Mesenchymal stem cell (in vitro differentiated cells and primary cell): Measurements from ENCODE around the gene HOMER1.

Experiments used
- DNase-seq: peaks from one replicate; pipeline ENCODE4 v3.0.0-alpha.2; 2013
- H2AFZ ChIP-seq: one replicate; pipeline ENCODE4 v1.6.1; 2013; ENCODE audit warnings: low read depth, mild to moderate bottlenecking, control low read depth, inconsistent platforms, low read length, moderate library complexity
- H2AK5ac ChIP-seq: 2 replicates; pipeline ENCODE4 v1.6.1; 2013; ENCODE audit warnings: low read length, moderate library complexity, mild to moderate bottlenecking, inconsistent platforms; ENCODE audit not compliant: severe bottlenecking
- H2BK120ac ChIP-seq: one replicate; pipeline ENCODE4 v1.6.1; 2013; ENCODE audit warnings: low read depth, mild to moderate bottlenecking, inconsistent platforms, low read length, moderate library complexity
- H2BK12ac ChIP-seq, 2 experiments: one replicate each; pipeline ENCODE4 v1.6.1; 2013; ENCODE audit warnings: inconsistent platforms in 2 of 2, low read length in 2 of 2, mild to moderate bottlenecking in 2 of 2, moderate library complexity in 2 of 2, control low read depth in 1 of 2
- H2BK15ac ChIP-seq: one replicate; pipeline ENCODE4 v1.6.1; 2013; ENCODE audit warnings: mild to moderate bottlenecking, low read depth, inconsistent platforms; ENCODE audit not compliant: poor library complexity, severe bottlenecking
- H2BK5ac ChIP-seq: 2 replicates; pipeline ENCODE4 v1.6.1; 2013; ENCODE audit warnings: low read depth, mild to moderate bottlenecking, low read length, control low read depth, inconsistent platforms; ENCODE audit not compliant: poor library complexity, severe bottlenecking
- H3K14ac ChIP-seq, 2 experiments: one replicate each; pipeline ENCODE4 v1.6.1; 2013; ENCODE audit warnings: inconsistent platforms in 2 of 2, low read length in 2 of 2, control low read depth in 1 of 2, mild to moderate bottlenecking in 1 of 2, moderate library complexity in 1 of 2
- H3K18ac ChIP-seq, 2 experiments: one replicate each; pipeline ENCODE4 v1.6.1; 2013; ENCODE audit warnings: inconsistent platforms in 2 of 2, low read length in 2 of 2, control low read depth in 1 of 2, low read depth in 1 of 2, mild to moderate bottlenecking in 1 of 2
- H3K23ac ChIP-seq, 2 experiments: one replicate each; pipeline ENCODE4 v1.6.1; 2013; ENCODE audit warnings: inconsistent platforms in 2 of 2, low read length in 2 of 2, mild to moderate bottlenecking in 2 of 2, moderate library complexity in 2 of 2, control low read depth in 1 of 2
- H3K27ac ChIP-seq: 2 replicates; pipeline ENCODE4 v1.5.1; 2013; ENCODE audit warnings: mild to moderate bottlenecking, moderate library complexity, low read length, control low read depth, inconsistent platforms; ENCODE audit not compliant: poor library complexity, severe bottlenecking
- H3K27me3 ChIP-seq, 2 experiments: 2 replicates each; pipeline versions ENCODE4 v1.6.1 to v1.7.0; 2013; ENCODE audit warnings: low read length in 2 of 2, mild to moderate bottlenecking in 2 of 2, moderate library complexity in 2 of 2, control low read depth in 1 of 2, inconsistent platforms in 1 of 2; ENCODE audit not compliant: control insufficient read depth in 1 of 2, insufficient read depth in 1 of 2
- H3K36me3 ChIP-seq, 2 experiments: 2 replicates each; pipeline versions ENCODE4 v1.6.1 to v1.7.0; 2013; ENCODE audit warnings: low read length in 2 of 2, control low read depth in 1 of 2, inconsistent platforms in 1 of 2, low read depth in 1 of 2, mild to moderate bottlenecking in 1 of 2; ENCODE audit not compliant: insufficient read depth in 2 of 2, control insufficient read depth in 1 of 2
- H3K4ac ChIP-seq, 2 experiments: one replicate each; pipeline ENCODE4 v1.6.1; 2013; ENCODE audit warnings: inconsistent platforms in 2 of 2, low read length in 2 of 2, mild to moderate bottlenecking in 2 of 2, moderate library complexity in 2 of 2, control low read depth in 1 of 2, low read depth in 1 of 2
- H3K4me1 ChIP-seq: 2 replicates; pipeline ENCODE4 v1.6.1; 2013; ENCODE audit warnings: low read depth, low read length, control low read depth; ENCODE audit not compliant: control insufficient read depth, insufficient read depth
- H3K4me2 ChIP-seq: 2 replicates; pipeline ENCODE4 v1.6.1; 2013; ENCODE audit warnings: low read length, mild to moderate bottlenecking, inconsistent platforms; ENCODE audit not compliant: poor library complexity, severe bottlenecking
- H3K4me3 ChIP-seq, 2 experiments: 2 replicates each; pipeline versions ENCODE4 v1.5.1 to v1.7.0; 2013; ENCODE audit warnings: low read length in 2 of 2, mild to moderate bottlenecking in 2 of 2, control low read depth in 1 of 2, low read depth in 1 of 2; ENCODE audit not compliant: insufficient read depth in 1 of 2
- H3K79me1 ChIP-seq: replicated peaks from 2 replicates; pipeline ENCODE4 v1.6.1; 2013; ENCODE audit warnings: mild to moderate bottlenecking, control low read depth, low read length, inconsistent platforms; ENCODE audit not compliant: poor library complexity, severe bottlenecking
- H3K9ac ChIP-seq: 2 replicates; pipeline ENCODE4 v1.7.0; 2013; ENCODE audit warnings: mild to moderate bottlenecking, low read length, moderate library complexity
- H3K9me3 ChIP-seq: 2 replicates; pipeline ENCODE4 v1.7.0; 2013; ENCODE audit warnings: mild to moderate bottlenecking, low read length; ENCODE audit not compliant: control insufficient read depth
- H4K8ac ChIP-seq: one replicate; pipeline ENCODE4 v1.6.1; 2013; ENCODE audit warnings: inconsistent platforms, mild to moderate bottlenecking, low read length, moderate library complexity
- H4K91ac ChIP-seq: one replicate; pipeline ENCODE4 v1.6.1; 2013; ENCODE audit warnings: mild to moderate bottlenecking, low read length, inconsistent platforms
- WGBS: methylation state at CpG from one replicate; pipeline ENCODE4 v1.1.7; 2013; ENCODE audit warnings: mixed read lengths; 5-methylcytosine and 5-hydroxymethylcytosine counted together

Gene HOMER1

GRCh38 chr5:79484731-79485130, 29.2 kb downstream of the HOMER1 start:
- H3K4me3 ChIP-seq = no peak overlapping the region
- H3K4me2 ChIP-seq = no peak overlapping the region
- WGBS = 71% methylated on average over 1 of the region's 1 CpG
- no peaks in the 10 kb centered on the region for H3K9me3 ChIP-seq
- DNase-seq = no peak
- no peaks in the 10 kb centered on the region for H3K27me3 ChIP-seq
- no peak overlapping the region for H2BK15ac ChIP-seq
- no peak overlapping the region for H2AFZ ChIP-seq
- peaks cover 13% of the 10 kb centered on the region for H3K79me1 ChIP-seq
- H4K91ac ChIP-seq = no peak overlapping the region
- no peak overlapping the region for H3K18ac ChIP-seq
- no peak overlapping the region for H3K14ac ChIP-seq
- H3K36me3 ChIP-seq = no peaks in the 10 kb centered on the region
- H3K27ac ChIP-seq = no peak overlapping the region
- H2BK120ac ChIP-seq = no peak overlapping the region
- no peaks in the 10 kb centered on the region for H3K4me1 ChIP-seq
- no peak overlapping the region for H2BK5ac ChIP-seq
- H4K8ac ChIP-seq = no peak overlapping the region
- H3K23ac ChIP-seq = no peak overlapping the region
- no peak overlapping the region for H3K4ac ChIP-seq
- H2BK12ac ChIP-seq = no peak overlapping the region
- no peak overlapping the region for H2AK5ac ChIP-seq
- no peak overlapping the region for H3K9ac ChIP-seq

DNA sequence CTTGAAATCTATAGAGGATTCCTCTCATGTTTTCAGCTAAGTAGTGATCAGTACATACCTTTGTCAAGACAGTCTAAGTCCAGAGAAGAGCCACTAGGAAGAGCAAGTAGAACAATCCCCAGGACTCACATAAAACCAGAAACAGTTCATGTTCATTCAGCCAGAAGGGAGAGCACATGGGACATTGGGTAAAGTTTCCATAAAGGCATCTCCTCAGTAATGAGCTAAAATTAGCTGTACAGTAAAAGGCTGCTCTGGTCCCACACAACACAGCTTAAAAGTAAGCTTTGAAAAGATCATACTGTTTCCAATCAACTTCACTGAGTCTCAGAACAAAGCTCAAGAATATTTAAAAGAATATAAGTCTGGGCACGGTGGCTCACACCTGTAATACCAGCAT, 32.4 kb downstream of the HOMER1 start:
- no peak overlapping the region for H3K18ac ChIP-seq
- no peak overlapping the region for H4K91ac ChIP-seq
- H3K4me2 ChIP-seq = no peak overlapping the region
- H3K36me3 ChIP-seq = no peaks in the 10 kb centered on the region
- no peak overlapping the region for H2BK12ac ChIP-seq
- no peak for DNase-seq
- H2BK15ac ChIP-seq = no peak overlapping the region
- no peak overlapping the region for H3K4ac ChIP-seq
- H2BK5ac ChIP-seq = no peak overlapping the region
- no peak overlapping the region for H2BK120ac ChIP-seq
- no peak overlapping the region for H3K9ac ChIP-seq
- H3K14ac ChIP-seq = no peak overlapping the region
- H2AK5ac ChIP-seq = no peak overlapping the region
- no peaks in the 10 kb centered on the region for H3K27me3 ChIP-seq
- H4K8ac ChIP-seq = no peak overlapping the region
- no peak overlapping the region for H3K27ac ChIP-seq
- no CpG with 5 or more reads among the region's 1 CpG for WGBS
- H3K9me3 ChIP-seq = no peaks in the 10 kb centered on the region
- no peaks in the 10 kb centered on the region for H3K4me1 ChIP-seq
- H3K23ac ChIP-seq = no peak overlapping the region
- H3K4me3 ChIP-seq = no peak overlapping the region
- H2AFZ ChIP-seq = no peak overlapping the region
- H3K79me1 ChIP-seq = peaks cover 16% of the 10 kb centered on the region

DNA sequence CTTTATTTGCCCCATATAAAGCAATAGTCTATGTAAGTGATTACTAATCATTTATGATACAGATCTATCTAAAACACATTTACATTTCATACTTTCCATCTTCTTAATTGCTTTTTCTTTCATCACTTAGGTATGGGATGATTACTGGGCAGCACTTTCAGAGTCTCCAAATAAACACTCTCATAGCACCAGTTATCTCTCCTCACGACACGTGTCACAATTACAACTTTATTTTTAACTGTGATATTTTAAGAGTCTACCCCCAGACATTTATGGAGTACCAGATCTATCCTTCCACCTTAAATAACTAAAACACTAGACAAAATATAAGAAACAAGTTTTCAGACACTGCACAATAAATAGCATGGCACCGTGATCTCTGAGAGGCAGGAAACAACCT, 32.9 kb downstream of the HOMER1 start:
- H3K4ac ChIP-seq = no peak overlapping the region
- no peak overlapping the region for H3K4me2 ChIP-seq
- H3K27me3 ChIP-seq = no peaks in the 10 kb centered on the region
- no peak overlapping the region for H2BK15ac ChIP-seq
- no peak overlapping the region for H3K4me3 ChIP-seq
- H2BK5ac ChIP-seq = no peak overlapping the region
- no peak overlapping the region for H2AK5ac ChIP-seq
- H2BK12ac ChIP-seq = no peak overlapping the region
- no peak overlapping the region for H3K27ac ChIP-seq
- no peaks in the 10 kb centered on the region for H3K9me3 ChIP-seq
- H3K18ac ChIP-seq = no peak overlapping the region
- no peak for DNase-seq
- H3K4me1 ChIP-seq = no peaks in the 10 kb centered on the region
- WGBS = 87% methylated on average over 3 of the region's 3 CpGs
- H2AFZ ChIP-seq = no peak overlapping the region
- H3K14ac ChIP-seq = no peak overlapping the region
- H3K36me3 ChIP-seq = no peaks in the 10 kb centered on the region
- H3K23ac ChIP-seq = no peak overlapping the region
- peaks cover 21% of the 10 kb centered on the region for H3K79me1 ChIP-seq
- no peak overlapping the region for H2BK120ac ChIP-seq
- H3K9ac ChIP-seq = no peak overlapping the region
- H4K8ac ChIP-seq = no peak overlapping the region
- H4K91ac ChIP-seq = no peak overlapping the region

GRCh38 chr5:79475152-79475466, 38.8 kb downstream of the HOMER1 start:
- no peak overlapping the region for H2BK120ac ChIP-seq
- no peak overlapping the region for H3K4ac ChIP-seq
- DNase-seq = no peak
- no peak overlapping the region for H3K27ac ChIP-seq
- peaks cover 21% of the 10 kb centered on the region for H3K79me1 ChIP-seq
- H2BK15ac ChIP-seq = no peak overlapping the region
- H3K27me3 ChIP-seq = no peaks in the 10 kb centered on the region
- H4K91ac ChIP-seq = no peak overlapping the region
- no peak overlapping the region for H3K18ac ChIP-seq
- H3K9ac ChIP-seq = no peak overlapping the region
- no peak overlapping the region for H2AFZ ChIP-seq
- no peak overlapping the region for H2BK5ac ChIP-seq
- H4K8ac ChIP-seq = no peak overlapping the region
- no peak overlapping the region for H3K23ac ChIP-seq
- 96% methylated on average over 4 of the region's 4 CpGs for WGBS
- no peak overlapping the region for H2BK12ac ChIP-seq
- no peaks in the 10 kb centered on the region for H3K9me3 ChIP-seq
- H3K4me3 ChIP-seq = no peak overlapping the region
- H3K4me2 ChIP-seq = no peak overlapping the region
- H2AK5ac ChIP-seq = no peak overlapping the region
- H3K14ac ChIP-seq = no peak overlapping the region
- no peaks in the 10 kb centered on the region for H3K36me3 ChIP-seq
- no peaks in the 10 kb centered on the region for H3K4me1 ChIP-seq
